Activated CD4-positive, alpha-beta T cell treated with anti-CD3 and anti-CD28 coated beads, Interleukin-2, amount 50 U/mL, for 24 hours (primary cell): ENCODE data around the gene VSTM1.
A peak's percentile ranks its signal among the peaks of the same experiment; 100 is the strongest.
"Not testable (repeated sequence)": the region's sequence is repeated elsewhere in the genome, so short reads cannot be mapped to it uniquely, and the experiment has no call there.

ENCODE experiments used
- DNase-seq, 2 donors: peaks; one replicate each; pipeline ENCODE4 v3.0.0-alpha.2; 2020; ENCODE audit warnings: low read depth in 1 of 2, low spot score in 1 of 2

The VSTM1 gene

DNA sequence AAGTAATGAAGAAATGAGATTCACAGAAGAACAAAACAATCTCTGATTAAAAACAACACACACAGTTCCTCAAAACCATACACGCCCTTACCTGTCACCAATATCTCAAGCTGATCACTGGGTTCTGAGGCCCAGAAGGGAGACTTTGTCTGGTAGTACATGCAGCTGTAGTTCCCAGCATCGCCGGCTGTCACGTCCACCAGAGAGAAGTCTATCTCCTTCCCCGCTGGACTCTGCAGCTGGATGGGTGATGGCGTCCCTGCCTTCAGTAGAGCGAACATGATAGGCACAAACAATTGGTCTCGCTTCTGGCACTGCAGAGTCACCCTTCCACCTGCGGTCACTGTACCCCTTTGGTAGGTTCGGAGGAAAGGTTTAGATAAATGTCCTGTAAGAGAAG is 10.1 kb upstream of the VSTM1 start:
- DNase-seq: no peak

DNA sequence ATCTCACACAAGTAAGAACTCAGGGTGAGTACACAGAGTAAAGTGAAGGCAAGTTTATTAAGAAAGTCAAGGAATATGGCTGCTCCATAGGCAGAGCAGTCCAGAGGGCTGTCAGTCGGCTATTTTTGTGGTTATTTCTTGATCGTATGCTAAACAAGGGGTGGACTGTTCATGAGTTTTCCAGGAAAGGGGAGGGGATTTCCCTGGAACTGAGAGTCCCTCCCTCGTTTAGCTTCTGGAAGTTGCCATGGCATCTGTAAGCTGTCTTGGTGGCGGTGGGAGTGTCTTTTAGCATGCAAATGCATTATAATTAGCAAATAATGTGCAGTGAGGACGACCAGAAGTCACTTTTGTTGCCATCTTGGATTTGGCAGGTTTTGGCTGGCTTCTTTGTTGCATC is 5.8 kb upstream of the VSTM1 start:
- DNase-seq: no peak

DNA sequence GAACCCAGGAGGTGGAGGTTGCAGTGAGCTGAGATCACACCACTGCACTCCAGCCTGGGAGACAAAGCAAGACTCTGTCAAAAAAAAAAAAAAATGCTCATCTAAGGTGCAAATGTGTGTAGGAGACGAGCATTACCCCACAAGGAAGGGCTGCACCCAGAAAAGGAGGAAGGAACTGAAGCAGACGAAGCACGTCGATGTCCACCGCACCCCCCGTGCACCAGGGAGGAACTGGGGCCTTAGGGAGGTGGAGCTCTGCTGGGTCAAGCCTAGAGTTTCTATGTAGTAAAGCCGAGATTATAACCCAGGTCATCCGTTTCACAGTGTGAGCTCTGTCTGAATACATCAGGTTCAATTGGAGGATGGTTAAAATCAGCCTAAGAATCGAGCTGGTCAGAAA is 1.1 kb downstream of the VSTM1 start:
- no peak for DNase-seq

DNA sequence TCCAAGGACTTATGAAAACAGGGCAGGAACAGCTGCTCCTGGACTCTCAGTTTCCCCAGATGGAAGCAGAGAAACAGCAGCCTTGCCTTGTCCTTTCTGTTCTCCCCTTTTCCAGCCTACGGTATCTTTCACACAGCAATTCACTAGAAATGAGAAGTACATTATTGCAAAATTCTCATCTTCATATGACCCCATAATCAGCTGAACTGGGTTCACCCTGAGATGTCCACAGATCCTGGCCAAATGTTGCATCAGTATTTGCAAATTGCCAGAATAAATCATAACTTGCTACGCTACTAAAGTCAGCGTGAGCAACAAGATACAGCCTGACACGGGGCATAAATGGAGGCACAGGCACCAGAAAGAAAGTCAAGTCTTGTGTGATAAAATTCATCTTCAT is 16.1 kb downstream of the VSTM1 start:
- DNase-seq: no peak

DNA sequence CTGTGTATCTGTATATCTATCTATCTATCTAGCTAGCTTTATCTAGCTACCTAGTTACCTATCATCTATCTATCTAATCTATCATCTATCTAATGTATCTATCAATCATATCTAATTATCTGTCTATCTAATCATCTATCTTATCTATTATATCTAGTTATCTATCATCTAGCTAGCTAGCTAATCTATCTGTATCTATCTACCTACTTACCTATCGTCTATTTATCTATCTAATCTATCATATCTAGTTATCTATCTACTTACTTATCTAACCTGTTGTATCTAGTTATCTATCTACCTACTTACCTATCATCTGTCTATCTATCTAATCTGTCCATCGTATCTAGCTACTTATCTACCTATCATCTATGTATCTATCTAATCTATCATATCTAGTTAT is 17.9 kb downstream of the VSTM1 start:
- DNase-seq: no peak

DNA sequence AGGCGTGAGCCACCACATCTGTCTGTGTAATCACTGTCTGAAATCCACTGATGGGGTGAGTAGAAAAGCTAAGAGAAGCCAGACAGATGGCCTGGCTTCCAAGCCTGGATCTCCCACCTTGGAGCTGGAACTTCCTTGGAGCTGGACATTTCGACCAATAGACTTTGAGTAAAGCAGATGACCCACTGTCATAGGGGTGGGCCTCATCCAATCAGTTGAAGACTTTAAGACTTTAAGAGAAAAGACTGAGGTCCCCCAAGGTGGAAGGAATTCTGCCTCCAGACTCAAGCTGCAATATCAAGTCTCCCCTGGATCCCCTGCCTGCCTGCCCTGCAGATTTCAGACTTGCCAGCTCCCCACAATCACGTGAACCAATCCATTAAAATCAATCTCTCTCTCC is 20.7 kb downstream of the VSTM1 start:
- no peak for DNase-seq

DNA sequence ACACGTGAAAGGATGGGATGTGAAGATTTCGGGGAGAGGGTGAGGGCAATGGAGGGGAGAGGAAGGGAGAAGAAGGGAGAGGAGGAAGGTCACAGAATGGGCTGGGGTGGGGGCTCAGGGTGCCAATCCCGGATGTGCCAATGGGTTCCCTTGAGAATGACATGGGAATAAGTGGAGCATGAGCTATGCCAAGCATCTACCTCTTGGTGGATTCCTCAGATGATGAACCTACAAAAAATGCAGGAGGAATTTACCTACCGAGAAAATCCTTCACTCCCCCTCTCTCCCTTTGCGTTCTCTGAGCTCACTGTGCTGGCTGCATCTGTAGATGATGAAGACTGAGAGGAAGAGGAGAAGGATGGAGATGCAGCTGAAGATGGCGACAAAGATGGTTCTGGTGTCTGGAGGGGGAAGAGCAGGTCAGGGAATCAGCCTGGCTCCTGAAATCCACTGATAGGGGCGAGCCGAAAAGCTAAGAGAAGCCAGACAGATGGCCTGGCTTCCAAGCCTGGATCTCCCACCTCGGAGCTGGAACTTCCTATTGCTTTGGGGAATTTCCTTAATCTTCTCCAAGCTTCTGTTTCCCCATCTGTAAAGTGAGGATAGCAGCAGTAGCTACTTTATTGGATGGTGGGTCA is 21.6 kb downstream of the VSTM1 start:
- no peak for DNase-seq

DNA sequence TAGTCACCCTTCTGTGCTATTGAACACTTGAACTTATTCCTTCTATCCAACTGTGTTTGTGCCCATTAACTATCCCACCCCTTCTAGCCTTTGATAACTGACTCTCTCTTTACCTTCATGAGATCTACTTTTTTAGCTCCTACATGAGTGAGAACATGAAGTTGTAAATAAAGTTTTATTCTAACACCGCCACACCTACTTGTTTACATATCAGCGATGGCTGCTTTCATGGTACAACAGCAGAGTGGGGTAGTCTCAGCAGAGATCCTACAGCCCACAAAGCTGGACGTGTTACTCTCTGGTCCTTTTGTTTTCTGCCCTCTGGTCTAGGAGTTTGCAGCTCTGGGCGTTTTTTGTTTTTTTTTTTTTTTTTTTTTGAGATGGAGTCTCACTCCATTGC is 23.7 kb downstream of the VSTM1 start:
- DNase-seq: no peak

DNA sequence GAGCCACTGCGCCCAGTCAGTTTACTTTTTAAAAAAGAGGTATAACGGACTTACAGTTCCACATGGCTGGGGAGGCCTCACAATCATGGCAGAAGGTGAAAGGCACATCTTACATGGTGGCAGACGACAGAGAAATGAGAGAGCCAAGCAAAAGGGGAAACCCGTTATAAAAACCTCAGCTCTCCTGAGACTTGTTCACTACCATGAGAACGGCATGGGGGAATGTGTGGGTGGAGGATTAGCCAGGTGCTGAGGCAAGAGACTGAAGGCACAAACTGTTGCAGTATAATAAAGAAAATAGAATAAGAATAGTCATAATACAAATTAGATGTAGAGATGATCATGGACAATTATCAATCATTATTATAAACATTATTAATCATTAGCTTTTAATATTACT is 27.2 kb downstream of the VSTM1 start:
- not testable (repeated sequence) for DNase-seq

DNA sequence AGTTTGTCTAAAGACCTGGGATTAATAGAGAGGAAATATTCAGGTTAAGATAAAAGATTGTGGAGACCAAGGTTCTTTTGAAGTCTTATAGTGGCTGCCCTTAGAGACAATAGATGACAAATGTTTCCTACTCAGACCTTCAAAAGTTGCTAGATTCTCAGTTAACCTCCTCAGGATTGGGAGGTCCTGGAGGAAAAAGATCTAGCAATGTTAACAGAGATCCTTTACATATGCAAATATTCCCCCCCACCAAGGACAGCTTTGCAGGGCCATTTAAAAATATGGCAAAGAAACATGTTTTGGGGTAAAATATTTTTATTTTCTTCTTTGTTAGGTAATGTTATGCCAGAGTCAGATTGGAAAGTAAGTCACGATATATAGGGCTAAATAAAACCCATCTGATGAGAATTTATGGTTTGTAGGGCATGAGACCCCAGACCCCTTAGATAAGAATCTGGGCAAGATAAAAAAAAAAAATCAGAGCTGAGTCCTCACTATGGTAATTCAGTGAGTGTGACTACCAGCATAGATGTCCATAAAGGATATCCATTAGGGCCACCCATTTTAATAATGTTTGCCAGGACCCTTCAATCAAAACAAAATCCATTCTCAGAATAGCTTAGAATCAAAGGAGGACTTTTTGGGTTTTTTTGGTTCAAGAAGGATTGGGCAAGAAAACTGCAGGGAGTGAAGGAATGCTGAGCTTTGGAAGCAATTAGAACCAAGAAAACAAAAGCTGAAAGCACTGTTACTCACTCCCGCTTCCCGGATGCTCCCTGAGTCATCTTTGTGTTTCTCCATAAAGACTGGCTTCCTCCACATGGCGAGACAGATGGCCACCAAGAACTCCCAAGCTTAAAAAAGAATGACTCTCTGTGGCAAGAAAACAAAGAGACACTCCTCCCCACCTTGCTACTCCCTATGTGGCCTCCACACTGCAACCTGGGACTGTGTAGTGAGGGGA is 28.2 kb downstream of the VSTM1 start:
- DNase-seq: no peak

DNA sequence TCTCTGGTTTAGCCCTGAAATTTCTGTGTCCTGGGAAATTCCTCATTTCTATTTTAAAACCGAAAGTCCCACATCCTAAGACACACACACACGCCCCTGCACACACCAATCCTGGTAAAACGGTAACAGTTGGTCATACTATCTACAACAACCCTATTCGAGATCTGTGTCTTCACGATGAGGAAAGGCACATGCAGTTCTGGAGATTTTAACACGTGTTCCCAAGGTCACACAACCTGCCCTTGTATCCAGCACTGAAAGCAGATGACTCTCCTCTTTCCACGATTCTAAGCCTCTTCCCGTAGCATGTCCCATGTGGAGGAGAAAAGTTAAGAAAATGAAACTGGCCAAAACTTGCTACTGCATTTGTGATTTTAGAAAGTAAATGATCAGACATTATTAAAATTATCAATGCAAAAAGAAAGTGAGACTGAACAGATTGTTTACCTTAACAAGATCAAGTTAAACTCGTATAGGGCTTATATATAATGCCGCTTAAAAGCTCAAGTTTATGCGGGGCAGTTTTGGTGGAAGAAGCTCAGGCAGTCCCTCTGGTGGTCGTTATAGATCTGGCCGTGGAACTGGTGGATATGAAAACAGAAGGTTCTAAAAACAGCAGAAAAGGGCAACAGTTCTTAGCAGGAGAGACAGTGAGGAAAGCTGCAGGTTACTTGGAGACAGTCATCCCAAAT is 32.7 kb downstream of the VSTM1 start:
- no peak for DNase-seq

DNA sequence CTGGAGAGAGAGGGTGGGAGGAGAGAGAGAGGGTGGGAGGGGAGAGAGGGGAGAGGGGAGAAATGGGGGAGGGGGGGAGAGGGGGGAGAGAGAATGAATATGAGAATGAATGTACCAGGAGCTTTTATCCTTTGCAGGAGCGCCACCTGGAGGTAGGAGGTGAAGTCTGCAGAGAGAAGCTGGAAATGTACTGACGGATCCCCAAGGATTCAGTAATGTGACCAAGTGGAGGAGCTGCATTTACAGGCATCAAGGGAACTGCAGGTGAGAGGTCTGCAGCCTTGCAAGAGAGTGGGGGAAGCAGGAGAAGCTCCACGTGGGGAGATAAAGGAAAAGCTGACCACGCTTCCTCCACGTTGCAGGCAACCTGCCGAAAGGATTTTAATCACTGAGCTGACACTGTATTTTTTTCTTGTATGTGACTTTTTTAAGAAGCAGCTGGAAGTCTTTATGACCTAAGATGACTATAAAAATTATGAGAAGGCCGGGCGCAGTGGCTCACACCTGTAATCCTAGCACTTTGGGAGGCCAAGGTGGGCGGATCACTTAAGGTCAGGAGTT is 33.7 kb downstream of the VSTM1 start:
- DNase-seq: peak; percentile 8 to 25

DNA sequence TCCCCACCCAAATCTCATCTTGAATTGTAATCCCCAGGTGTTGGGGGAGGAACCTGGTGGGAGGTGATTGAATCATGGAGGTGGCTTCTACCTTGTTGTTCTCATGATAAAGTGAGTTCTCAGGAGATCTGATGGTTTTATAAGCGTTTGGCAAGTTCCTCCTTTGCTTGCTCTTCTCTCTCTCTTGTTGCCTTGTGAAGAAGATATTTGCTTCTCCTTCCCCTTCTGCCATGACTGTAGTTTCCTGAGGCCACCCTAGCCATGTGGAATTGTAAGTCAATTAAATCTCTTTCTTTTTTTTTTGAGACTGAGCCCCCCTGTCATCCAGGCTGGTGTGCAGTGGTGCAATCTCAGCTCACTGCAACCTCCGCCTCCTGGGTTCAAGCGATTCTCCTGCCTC is 34.4 kb downstream of the VSTM1 start:
- DNase-seq: no peak

DNA sequence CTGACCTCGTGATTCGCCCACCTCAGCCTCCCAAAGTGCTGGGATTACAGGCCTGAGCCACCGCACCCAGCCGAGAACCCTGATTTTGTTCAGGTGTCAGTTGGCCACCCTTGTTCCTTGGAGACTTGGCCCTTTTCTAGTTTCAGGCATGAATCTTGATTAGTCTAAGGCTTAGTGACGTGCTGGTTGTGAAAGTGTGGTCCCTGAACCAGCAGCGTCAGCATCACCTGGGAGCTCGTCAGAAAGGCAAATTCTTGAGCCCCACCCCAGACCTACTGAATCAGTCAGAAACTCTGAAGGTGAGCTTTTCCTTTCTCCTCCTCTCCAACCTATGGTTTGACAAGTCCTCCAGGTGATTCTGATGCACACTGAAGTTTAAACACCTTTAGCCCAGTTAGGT is 37.0 kb downstream of the VSTM1 start:
- DNase-seq: no peak

DNA sequence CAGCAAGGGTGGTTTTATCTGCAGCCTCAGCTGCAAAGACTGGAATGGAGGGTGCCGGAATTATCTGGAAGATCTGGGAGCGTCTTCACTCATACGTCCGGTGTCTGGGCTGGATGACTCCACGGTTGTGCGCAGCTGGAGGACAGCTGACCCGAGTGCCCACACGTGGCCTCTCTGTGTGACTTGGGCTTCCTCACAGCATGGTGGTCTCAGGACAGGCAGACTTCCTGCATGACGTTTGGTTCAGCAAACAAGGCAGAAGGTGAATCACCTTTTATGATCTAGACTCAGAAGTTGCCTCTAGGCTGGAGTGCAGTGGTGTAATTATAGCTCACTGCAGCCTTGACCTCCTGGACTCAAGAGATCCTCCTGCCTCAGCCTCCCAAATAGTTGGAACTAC is 39.0 kb downstream of the VSTM1 start:
- DNase-seq: no peak

DNA sequence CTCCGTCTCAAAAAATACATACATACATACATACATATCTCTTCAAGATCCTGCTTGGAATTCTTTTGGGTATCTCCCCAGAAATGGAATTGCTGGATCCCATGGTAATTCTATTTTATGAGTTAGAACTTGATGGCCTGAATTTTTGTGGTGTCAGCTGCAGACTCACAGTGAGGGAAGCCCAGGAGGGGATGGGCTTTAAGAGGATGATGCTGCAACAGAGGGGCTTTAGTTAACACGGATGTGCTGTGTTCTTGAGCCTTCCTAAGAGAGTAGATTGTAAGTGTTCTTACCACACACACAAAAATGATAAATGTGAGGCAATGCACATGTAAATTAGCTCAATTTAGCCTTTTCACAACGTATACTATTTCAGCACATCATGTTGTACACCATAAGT is 40.5 kb downstream of the VSTM1 start:
- DNase-seq: no peak

DNA sequence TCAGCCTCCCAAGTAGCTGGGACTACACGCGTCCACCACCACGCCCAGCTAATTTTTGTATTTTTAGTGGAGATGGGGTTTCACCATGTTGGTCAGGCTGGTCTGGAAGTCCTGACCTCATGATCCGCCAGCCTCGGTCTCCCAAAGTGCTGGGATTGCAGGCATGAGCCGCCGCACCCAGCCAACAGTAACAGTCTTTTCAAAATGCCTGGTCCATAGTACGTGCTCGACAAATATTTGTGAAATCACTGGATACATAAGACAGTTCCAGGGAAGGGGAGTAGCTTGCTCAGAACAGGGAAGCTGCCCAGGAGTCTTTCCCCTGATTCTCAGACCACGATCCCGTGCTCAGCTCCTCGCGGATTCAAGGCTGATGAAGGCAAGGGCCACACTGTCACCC is 41.8 kb downstream of the VSTM1 start:
- no peak for DNase-seq

DNA sequence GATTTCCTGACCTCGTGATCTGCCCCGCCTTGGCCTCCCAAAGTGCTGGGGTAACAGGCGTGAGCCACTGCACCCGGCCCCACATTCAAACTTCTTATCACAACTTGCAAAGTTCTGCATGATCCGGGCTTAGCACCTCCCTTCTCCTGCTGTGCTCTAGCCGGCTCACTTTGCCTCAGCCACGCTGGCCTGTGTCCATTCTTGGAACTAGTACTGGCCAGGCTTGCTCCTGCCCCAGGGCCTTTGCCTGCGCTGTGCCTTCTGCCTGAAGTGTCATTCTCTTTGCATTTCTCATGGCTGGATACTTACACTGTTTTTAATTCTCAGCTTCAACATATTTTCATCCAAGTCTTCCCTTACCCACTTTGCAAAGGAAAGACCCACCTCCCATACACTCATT is 42.3 kb downstream of the VSTM1 start:
- DNase-seq: no peak

DNA sequence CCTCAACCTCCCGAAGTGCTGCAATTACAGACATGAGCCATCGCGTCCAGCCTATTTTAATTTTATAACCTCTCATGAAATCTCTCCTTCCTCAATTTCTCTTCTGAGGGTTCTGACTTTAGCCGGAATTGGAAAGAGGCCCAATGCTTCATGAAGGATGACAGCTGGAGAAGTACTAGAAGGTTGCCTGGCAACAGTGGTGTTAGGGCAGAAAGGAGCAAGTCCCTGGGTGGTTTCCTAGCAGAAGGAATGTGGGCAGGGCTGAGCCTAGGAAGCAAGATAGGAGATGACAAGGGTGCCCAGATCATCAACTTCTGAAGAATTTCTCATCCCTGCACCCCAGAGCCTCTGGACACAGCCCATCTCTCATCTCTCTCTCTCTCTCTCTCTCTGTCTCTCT is 46.4 kb downstream of the VSTM1 start:
- DNase-seq: no peak

DNA sequence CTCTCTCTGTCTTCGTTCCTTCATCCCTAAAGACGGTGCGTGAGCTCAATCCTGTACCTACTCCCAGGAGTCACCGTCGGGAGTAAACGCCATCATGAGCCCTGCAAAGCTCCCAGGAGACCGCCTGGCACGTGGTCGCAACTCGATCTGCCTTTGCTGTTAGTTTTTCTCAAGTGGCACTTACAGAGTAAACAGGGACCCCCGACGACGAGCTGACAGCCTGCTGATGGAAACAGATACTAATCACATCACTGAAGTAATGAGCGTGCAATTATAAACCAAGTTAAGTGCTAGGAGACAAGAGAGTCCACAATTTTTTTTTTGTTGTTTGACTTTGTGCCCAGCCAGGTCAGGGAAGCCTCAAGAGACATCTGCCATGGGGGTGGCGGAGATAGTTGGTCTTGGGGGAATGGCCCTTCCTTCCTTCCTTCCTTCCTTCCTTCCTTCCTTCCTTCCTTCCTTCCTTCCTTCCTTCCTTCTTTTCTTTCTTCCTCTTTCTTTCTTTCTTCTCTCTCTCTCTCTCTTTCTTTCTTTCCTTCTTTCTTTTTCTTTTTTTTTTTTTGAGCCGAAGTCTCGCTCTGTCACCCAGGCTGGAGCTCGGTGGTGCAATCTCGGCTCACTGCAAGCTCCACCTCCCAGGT is 48.7 kb downstream of the VSTM1 start:
- no peak for DNase-seq

DNA sequence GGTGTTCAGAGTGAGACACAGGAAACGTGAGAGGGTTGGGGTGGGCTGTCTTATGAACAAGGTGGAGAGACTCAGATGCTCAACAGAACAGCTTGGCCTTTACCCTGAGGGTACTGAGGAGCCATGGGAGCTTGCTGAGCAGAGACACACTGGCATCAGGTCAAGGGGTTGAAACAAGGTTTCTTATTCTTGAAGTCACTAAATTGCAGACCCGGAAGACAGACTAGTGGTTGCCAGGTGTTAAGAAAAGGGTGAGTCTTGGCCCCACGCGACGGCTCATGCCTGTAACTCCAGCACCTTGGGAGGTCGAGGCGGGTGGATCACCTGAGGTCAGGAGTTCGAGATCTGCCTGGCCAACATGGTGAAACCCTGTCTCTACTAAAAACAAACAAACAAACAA is 49.8 kb downstream of the VSTM1 start:
- DNase-seq: no peak
